Activated CD4-positive, alpha-beta T cell treated with anti-CD3 and anti-CD28 coated beads for 1 hour (primary cell): ENCODE measurements around the gene NLRP9.

Source experiments
- DNase-seq: peaks from one replicate; pipeline ENCODE4 v3.0.0-alpha.2; 2020

Gene NLRP9

GRCh38 chr19:55702131-55702627 is 36.0 kb downstream of the NLRP9 start:
- no peak for DNase-seq

- DNase-seq, result no peak
Measured at GRCh38 chr19:55700813-55701212, 37.4 kb downstream of the NLRP9 start.

GRCh38 chr19:55699221-55699620 is 39.0 kb downstream of the NLRP9 start:
- no peak for DNase-seq

GRCh38 chr19:55698256-55698655 is 39.9 kb downstream of the NLRP9 start:
- DNase-seq, result no peak

GRCh38 chr19:55697698-55698097 is 40.5 kb downstream of the NLRP9 start:
- no peak for DNase-seq

GRCh38 chr19:55697069-55697440 is 41.1 kb downstream of the NLRP9 start:
- DNase-seq, result no peak

- no peak for DNase-seq
Measured at GRCh38 chr19:55696301-55697068, 41.7 kb downstream of the NLRP9 start.

- DNase-seq, result no peak
Measured at GRCh38 chr19:55695511-55696290, 42.5 kb downstream of the NLRP9 start.

- DNase-seq, result no peak
Measured at GRCh38 chr19:55694656-55695491, 43.3 kb downstream of the NLRP9 start.

- no peak for DNase-seq
Measured at GRCh38 chr19:55694241-55694655, 44.0 kb downstream of the NLRP9 start.

- no peak for DNase-seq
Measured at GRCh38 chr19:55693336-55693974, 44.7 kb downstream of the NLRP9 start.

- DNase-seq, result no peak
Measured at GRCh38 chr19:55692681-55693081, 45.5 kb downstream of the NLRP9 start.

GRCh38 chr19:55691561-55692481 is 46.4 kb downstream of the NLRP9 start:
- DNase-seq, result no peak

GRCh38 chr19:55690769-55691545 is 47.2 kb downstream of the NLRP9 start:
- no peak for DNase-seq

- no peak for DNase-seq
Measured at GRCh38 chr19:55690109-55690768, 48.0 kb downstream of the NLRP9 start.

GRCh38 chr19:55689411-55690108 is 48.6 kb downstream of the NLRP9 start:
- DNase-seq, result no peak

GRCh38 chr19:55688422-55689218 is 49.6 kb downstream of the NLRP9 start:
- no peak for DNase-seq
